GM12878 (cell line): ENCODE measurements around the gene ADAT3. TPM values are rescaled to one million over a fixed set of nuclear protein-coding genes. Genes with fewer than 3 reads are reported as not detected.

ENCODE experiments used
- ATAC-seq: fragments of 200-7000 bp; cut with Tn5 transposase; 3 replicates; pipeline ENCODE4 v1.9.1; 2020; ENCODE audit warnings: mild to moderate bottlenecking, moderate library complexity
- BruUV-seq: library from RNA; stranded (reverse); fragments of 400-500 nt; replicated peaks from 2 replicates; lab custom pipeline; 2021; lab: Mats Ljungman, UMichigan
- CTCF ChIA-PET: fragments of 300-600 bp; sonication (Branson Sonifier 250); formaldehyde crosslinking; extraction: SDS; loops from one replicate; lab custom pipeline; 2021; ENCODE audit warnings: inconsistent platforms; lab: Yijun Ruan, JAX
- POLR2A ChIA-PET: fragments of 350-600 bp; formaldehyde crosslinking; extraction: SDS; loops from one replicate; lab custom pipeline; 2021; ENCODE audit warnings: inconsistent platforms; lab: Charles Lee
- RAD21 ChIA-PET: fragments of 300-600 bp; sonication (Branson Sonifier 250); formaldehyde crosslinking; loops from one replicate; lab custom pipeline; 2023; ENCODE audit warnings: antibody characterized with exemption; ENCODE audit not compliant: unreplicated experiment; lab: Charles Lee
- SMC1A ChIA-PET: fragments of 300-600 bp; sonication (Branson Sonifier 250); formaldehyde crosslinking; loops from one replicate; lab custom pipeline; 2023; ENCODE audit not compliant: unreplicated experiment, uncharacterized antibody; lab: Charles Lee
- DNase-seq: peaks from one replicate; pipeline ENCODE4 v3.0.0-alpha.2; 2011; ENCODE audit warnings: low read depth, low spot score
- FAIRE-seq: peaks from 3 replicates; lab custom pipeline; 2011; peaks lifted over from hg19 to GRCh38; lab: Jason Lieb, UNC
- H2AFZ ChIP-seq: 2 replicates; pipeline ENCODE4 v1.6.0; 2011; ENCODE audit warnings: low read depth, low read length, control low read depth; ENCODE audit not compliant: control insufficient read depth
- H3K27ac ChIP-seq: 2 replicates; pipeline ENCODE4 v1.5.1; 2011; ENCODE audit warnings: control low read depth; ENCODE audit not compliant: control insufficient read depth, insufficient read depth
- H3K27me3 ChIP-seq, 2 experiments: replicated peaks in 1 of 2; 2 replicates each; pipeline versions ENCODE4 v1.6.0 to v1.6.1; 2011; ENCODE audit warnings: low read length in 1 of 2; ENCODE audit not compliant: control insufficient read depth in 2 of 2, insufficient read depth in 2 of 2
- H3K36me3 ChIP-seq, 2 experiments: 2 replicates each; pipeline ENCODE4 v1.5.1; 2011; ENCODE audit warnings: low read length in 1 of 2; ENCODE audit not compliant: control insufficient read depth in 2 of 2, insufficient read depth in 2 of 2
- H3K4me1 ChIP-seq: 2 replicates; pipeline ENCODE4 v1.6.1; 2011; ENCODE audit warnings: mild to moderate bottlenecking, low read length, moderate library complexity, mixed read lengths; ENCODE audit not compliant: control insufficient read depth, insufficient read depth
- H3K4me2 ChIP-seq: 2 replicates; pipeline ENCODE4 v1.6.0; 2011; ENCODE audit warnings: control low read depth; ENCODE audit not compliant: control insufficient read depth, insufficient read depth
- H3K4me3 ChIP-seq: fragments of 200-600 bp; sonication (generic); 2 replicates; pipeline ENCODE4 v1.5.1; 2016
- H3K79me2 ChIP-seq: 2 replicates; pipeline ENCODE4 v1.6.0; 2011; ENCODE audit warnings: low read length; ENCODE audit not compliant: control insufficient read depth, insufficient read depth
- H3K9ac ChIP-seq: 2 replicates; pipeline ENCODE4 v1.8.0; 2011; ENCODE audit warnings: low read length, control low read depth, mixed read lengths; ENCODE audit not compliant: control insufficient read depth, insufficient read depth
- H3K9me3 ChIP-seq: replicated peaks from 3 replicates; pipeline ENCODE4 v1.5.1; 2011; ENCODE audit warnings: mild to moderate bottlenecking, low read length; ENCODE audit not compliant: control insufficient read depth, insufficient read depth
- H4K20me1 ChIP-seq: 2 replicates; pipeline ENCODE4 v1.6.0; 2011; ENCODE audit not compliant: control insufficient read depth, insufficient read depth
- BCL3 ChIP-seq: IDR thresholded peaks from 2 replicates; pipeline ENCODE4 v1.6.1; 2011; ENCODE audit warnings: borderline replicate concordance, low read depth, mild to moderate bottlenecking, moderate library complexity, low read length; ENCODE audit not compliant: insufficient read depth, poor library complexity, severe bottlenecking
- BCLAF1 ChIP-seq: fragments of 450-650 bp; IDR thresholded peaks from 2 replicates; pipeline ENCODE4 v1.6.1; 2017; ENCODE audit warnings: antibody characterized with exemption, mild to moderate bottlenecking, moderate library complexity
- CBX3 ChIP-seq: fragments of 200-600 bp; sonication (generic); IDR thresholded peaks from 2 replicates; pipeline ENCODE4 v1.6.1; 2016; ENCODE audit warnings: low read depth, borderline replicate concordance
- ESRRA ChIP-seq: IDR thresholded peaks from 2 replicates; pipeline ENCODE4 v1.6.1; 2012; ENCODE audit warnings: mild to moderate bottlenecking, low read length, improper control_type of control experiment
- ETV6 ChIP-seq, 2 experiments: fragments of 450-650 bp in 1 of 2; IDR thresholded peaks in 1 of 2; conservative IDR thresholded peaks in 1 of 2; 2 replicates each; pipeline ENCODE4 v1.6.1; 2014; ENCODE audit warnings: antibody characterized with exemption in 1 of 2, borderline replicate concordance in 1 of 2, low read depth in 1 of 2, mild to moderate bottlenecking in 1 of 2, moderate library complexity in 1 of 2
- MYB ChIP-seq: fragments of 150-350 bp; IDR thresholded peaks from 2 replicates; pipeline ENCODE4 v1.6.1; 2014; ENCODE audit warnings: mild to moderate bottlenecking, low read depth, low read length, borderline replicate concordance
- MYC ChIP-seq: IDR thresholded peaks from 2 replicates; pipeline ENCODE4 v1.6.1; 2011; ENCODE audit warnings: mild to moderate bottlenecking, low read length, moderate library complexity, inconsistent platforms; ENCODE audit not compliant: insufficient read depth, insufficient replicate concordance, insufficient read length, severe bottlenecking
- NR2C2 ChIP-seq: IDR thresholded peaks from 2 replicates; pipeline ENCODE4 v1.6.1; 2011; ENCODE audit warnings: borderline replicate concordance, low read depth; ENCODE audit not compliant: control insufficient read depth, insufficient read length
- RBBP5 ChIP-seq: fragments of 200-600 bp; sonication (generic); conservative IDR thresholded peaks from 2 replicates; pipeline ENCODE4 v1.6.1; 2016
- SUPT20H ChIP-seq: IDR thresholded peaks from 2 replicates; pipeline ENCODE4 v1.6.1; 2011; ENCODE audit warnings: low read depth, mild to moderate bottlenecking, low read length, moderate library complexity, borderline replicate concordance; ENCODE audit not compliant: control insufficient read depth
- WGBS: methylation state at CpG from one replicate; pipeline ENCODE4 v1.1.6; 2016; ENCODE audit warnings: low lambda C conversion rate; ENCODE audit not compliant: insufficient replicate concordance, insufficient coverage; ENCODE audit errors: missing lambda C conversion rate; 5-methylcytosine and 5-hydroxymethylcytosine counted together
- in situ Hi-C: fragments of 300-500 bp; cut with MboI; formaldehyde crosslinking; loops from 9 replicates; pipeline ENCODE4 v1.14.3; 2018; ENCODE audit warnings: mixed read lengths
- intact Hi-C: fragments of 100-400 bp; cut with micrococcal nuclease; formaldehyde crosslinking; loops from one replicate; pipeline ENCODE4 v1.14.2; 2022; ENCODE audit not compliant: unreplicated experiment
- polyA plus RNA-seq, 11 experiments: library from polyadenylated mRNA; depleted of rRNA in 4 of 11; unstranded in 6 of 11; stranded (reverse) in 5 of 11; fragments of >200 nt; fragmentation: Nextera tagmentation in 4 of 11; fragmentation: Illumina TruSeq in 1 of 11; extraction: Ambion mirVana in 4 of 11; extraction: Trizol in 1 of 11; gene quantifications; 1 replicate in 1 of 11; 2 replicates in 10 of 11; pipeline versions ENCODE4 v1.2.1 to v1.2.3, GENCODE V29; 2011 to 2016; ENCODE audit warnings: inconsistent platforms in 2 of 11, missing spikeins in 2 of 11, low read depth in 1 of 11
- total RNA-seq, 4 experiments: library from RNA; depleted of rRNA in 3 of 4; stranded (reverse); fragments of >200 nt in 3 of 4; fragmentation: Illumina TruSeq in 1 of 4; extraction: Trizol in 1 of 4; gene quantifications; 2 replicates each; pipeline versions ENCODE4 v1.2.1 to v1.2.3, GENCODE V29; 2013 to 2021

ADAT3 gene
- total and polyA plus RNA-seq, 10 of the 15 experiments (the other 5 are each of a cell fraction or from before 2014, with no cell fraction given): 0.27 to 11.8 (median 7.7) TPM; not detected in 3

- Histone ChIP-seq H3K36me3 (peaks cover 3 to 15% of the 10 kb centered on the region in 2 experiments; a peak in 2 of 4 replicates), H4K20me1 (peaks cover 5% of the 10 kb centered on the region; the same call in 1 of the 2 replicates), H3K27ac (no peak overlapping the region), H3K9ac (no peak overlapping the region), H3K9me3 (no peaks in the 10 kb centered on the region; the same call in 2 of the 3 replicates), H3K79me2 (peaks cover 68% of the 10 kb centered on the region), H2AFZ (no peak overlapping the region), H3K4me2 (no peak overlapping the region), H3K4me1 (peaks cover 3% of the 10 kb centered on the region; the same call in 1 of the 2 replicates), H3K4me3 (no peak overlapping the region)
- WGBS: 90% methylated on average over 33 of the region's 34 CpGs
- in situ Hi-C loops (no loop called here), intact Hi-C loops (no loop called here)
- DNase-seq (no peak), FAIRE-seq (no peak), ATAC-seq (no peak)
- ChIA-PET CTCF (no interaction called here), SMC1A (no interaction called here), POLR2A (no interaction called here), RAD21 (no interaction called here)
- no TSS peak for BruUV-seq
- no peak for TF ChIP-seq SUPT20H
- TF ChIP-seq NR2C2: no peak
- no peak for TF ChIP-seq RBBP5
- TF ChIP-seq BCLAF1: no peak
- no peak for TF ChIP-seq ETV6 (conservative IDR thresholded peaks at IDR 0.05 in 1 of 2, IDR thresholded peaks at IDR 0.05 in 1 of 2; ENCODE audit: borderline replicate concordance in 1 of 2, low read depth in 1 of 2)
- TF ChIP-seq MYB: no peak
- no peak for TF ChIP-seq CBX3
- TF ChIP-seq BCL3: no peak
- no peak for TF ChIP-seq MYC
- TF ChIP-seq ESRRA: no peak
- TF ChIP-seq, all 136 proteins: peak for 0
- H3K27me3 ChIP-seq: no peaks in the 10 kb centered on the region
These were observed 42.5 kb downstream of the ADAT3 start for GRCh38 chr19:1947651-1948209.
